SK-N-SH (cell line): ENCODE results near the gene RCCD1. TPM values are rescaled to one million over a fixed set of nuclear protein-coding genes. Genes with fewer than 3 reads are reported as not detected.

ENCODE experiments used
- CTCF ChIA-PET: fragments of 300-600, 350-600 bp; formaldehyde crosslinking; extraction: SDS; loops from one replicate; lab custom pipeline; 2021; lab: Yijun Ruan, JAX
- POLR2A ChIA-PET: fragments of 350-600 bp; sonication (Branson Sonifier 250); formaldehyde crosslinking; extraction: SDS; loops from one replicate; lab custom pipeline; 2020; ENCODE audit warnings: antibody characterized with exemption, inconsistent platforms; lab: Yijun Ruan, JAX
- DNase-seq: peaks from one replicate; pipeline ENCODE4 v3.0.0; 2012
- H2AFZ ChIP-seq: fragments of 200-600 bp; sonication (generic); 2 replicates; pipeline ENCODE4 v1.8.1; 2016; ENCODE audit warnings: antibody characterized with exemption, mild to moderate bottlenecking, low read depth
- H3F3A ChIP-seq: fragments of 200-600 bp; sonication (generic); replicated peaks from 2 replicates; pipeline ENCODE3; 2016; ENCODE audit warnings: antibody characterized with exemption, mild to moderate bottlenecking; ENCODE audit not compliant: insufficient read depth
- H3K27ac ChIP-seq, 2 experiments: fragments of 200-500 bp in 1 of 2; fragments of 200-600 bp in 1 of 2; sonication (Bioruptor generic) in 1 of 2; sonication (generic), shearing (Covaris generic) in 1 of 2; 2 replicates each; pipeline versions ENCODE4 v1.5.1 to v1.6.1; 2014 to 2016; ENCODE audit warnings: low read depth in 2 of 2, inconsistent platforms in 1 of 2, low read length in 1 of 2, mild to moderate bottlenecking in 1 of 2, mixed read lengths in 1 of 2
- H3K27me3 ChIP-seq: fragments of 200-600 bp; sonication (generic), shearing (Covaris generic); 2 replicates; pipeline ENCODE4 v1.6.1; 2016; ENCODE audit warnings: mixed run types; ENCODE audit not compliant: insufficient read depth
- H3K36me3 ChIP-seq, 2 experiments: fragments of 200-500 bp in 1 of 2; fragments of 200-600 bp in 1 of 2; sonication (Bioruptor generic) in 1 of 2; sonication (generic) in 1 of 2; replicated peaks in 1 of 2; 2 replicates each; pipeline versions ENCODE3 to v1.5.1; 2014 to 2016; ENCODE audit warnings: low read length in 1 of 2, mild to moderate bottlenecking in 1 of 2; ENCODE audit not compliant: insufficient read depth in 2 of 2, control insufficient read depth in 1 of 2
- H3K4me1 ChIP-seq, 2 experiments: fragments of 200-500 bp in 1 of 2; fragments of 200-600 bp in 1 of 2; sonication (Bioruptor generic) in 1 of 2; sonication (generic), shearing (Covaris generic) in 1 of 2; 2 replicates each; pipeline versions ENCODE4 v1.5.1 to v1.6.1; 2014 to 2016; ENCODE audit warnings: low read depth in 1 of 2, low read length in 1 of 2, mixed run types in 1 of 2; ENCODE audit not compliant: insufficient read depth in 2 of 2, control insufficient read depth in 1 of 2
- H3K4me2 ChIP-seq: fragments of 200-600 bp; sonication (generic), shearing (Covaris generic); 2 replicates; pipeline ENCODE4 v1.6.1; 2017; ENCODE audit warnings: mixed run types
- H3K4me3 ChIP-seq, 2 experiments: fragments of 200-500 bp in 1 of 2; fragments of 200-600 bp in 1 of 2; sonication (Bioruptor generic) in 1 of 2; sonication (generic), shearing (Covaris generic) in 1 of 2; 2 replicates each; pipeline versions ENCODE4 v1.5.1 to v1.8.1; 2014 to 2016; ENCODE audit warnings: low read depth in 2 of 2, inconsistent platforms in 1 of 2, low read length in 1 of 2, mild to moderate bottlenecking in 1 of 2, mixed read lengths in 1 of 2, moderate library complexity in 1 of 2
- H3K79me2 ChIP-seq: fragments of 200-600 bp; sonication (generic); 2 replicates; pipeline ENCODE4 v1.8.1; 2017; ENCODE audit warnings: mild to moderate bottlenecking; ENCODE audit not compliant: insufficient read depth
- H3K9ac ChIP-seq: fragments of 200-600 bp; sonication (generic); 2 replicates; pipeline ENCODE4 v1.6.1; 2017; ENCODE audit warnings: mixed run types
- H3K9me2 ChIP-seq: fragments of 200-600 bp; sonication (generic); 2 replicates; pipeline ENCODE4 v1.6.1; 2017; ENCODE audit warnings: mixed run types
- H3K9me3 ChIP-seq: fragments of 200-600 bp; sonication (generic); 2 replicates; pipeline ENCODE4 v1.6.1; 2017; ENCODE audit warnings: mixed run types, mild to moderate bottlenecking, moderate library complexity
- H4K20me1 ChIP-seq: fragments of 200-600 bp; sonication (generic); 2 replicates; pipeline ENCODE4 v1.6.1; 2017; ENCODE audit warnings: mild to moderate bottlenecking, mixed run types; ENCODE audit not compliant: insufficient read depth
- EP300 ChIP-seq, 2 experiments: IDR thresholded peaks; 2 replicates each; pipeline versions ENCODE4 v1.4.0 to v1.6.1; 2012; ENCODE audit warnings: borderline replicate concordance in 1 of 2, low read depth in 1 of 2, low read length in 1 of 2
- FOSL2 ChIP-seq: IDR thresholded peaks from 2 replicates; pipeline ENCODE4 v1.4.0; 2012; ENCODE audit warnings: low read depth, mild to moderate bottlenecking, moderate library complexity, borderline replicate concordance
- FOXJ3 ChIP-seq: sonication (generic); formaldehyde crosslinking; IDR thresholded peaks from 2 replicates; pipeline ENCODE4 v1.5.1; 2020; ENCODE audit warnings: mild to moderate bottlenecking, missing genetic modification reagents
- MXI1 ChIP-seq: IDR thresholded peaks from 2 replicates; pipeline ENCODE4 v1.6.1; 2012; ENCODE audit warnings: mild to moderate bottlenecking, low read depth, low read length, improper control_type of control experiment
- RCOR1 ChIP-seq: fragments of 150-350 bp; IDR thresholded peaks from 2 replicates; pipeline ENCODE4 v1.6.1; 2017; ENCODE audit warnings: antibody characterized with exemption, low read length
- RXRA ChIP-seq: IDR thresholded peaks from 2 replicates; pipeline ENCODE4 v1.4.0; 2012; ENCODE audit warnings: low read depth, mild to moderate bottlenecking, borderline replicate concordance
- SIN3A ChIP-seq: IDR thresholded peaks from 2 replicates; pipeline ENCODE4 v1.6.1; 2012; ENCODE audit warnings: low read depth, mild to moderate bottlenecking, low read length, moderate library complexity, borderline replicate concordance
- YY1 ChIP-seq: IDR thresholded peaks from 2 replicates; pipeline ENCODE4 v1.4.0; 2012; ENCODE audit warnings: low read depth, mild to moderate bottlenecking
- WGBS: methylation state at CpG from one replicate; pipeline ENCODE4 v1.1.6; 2017; ENCODE audit warnings: low lambda C conversion rate; 5-methylcytosine and 5-hydroxymethylcytosine counted together
- polyA plus RNA-seq, 3 experiments: library from polyadenylated mRNA; depleted of rRNA; stranded (reverse); fragments of >200 nt; gene quantifications; 2 replicates each; pipeline ENCODE4 v1.2.3, GENCODE V29; 2012
- TF ChIP-seq, protein P1 (sequence below): IDR thresholded peaks from 2 replicates; pipeline ENCODE4 v1.6.1; 2012; ENCODE audit warnings: mild to moderate bottlenecking, low read depth, low read length, moderate library complexity
- TF ChIP-seq, protein P2 (sequence below): IDR thresholded peaks from 2 replicates; pipeline ENCODE4 v1.4.0; 2012; ENCODE audit warnings: low read depth
- TF ChIP-seq, protein P3 (sequence below): IDR thresholded peaks from 2 replicates; pipeline ENCODE4 v1.4.0; 2012; ENCODE audit warnings: low read depth, borderline replicate concordance
- TF ChIP-seq, protein P4 (sequence below): fragments of 150-350 bp; IDR thresholded peaks from 2 replicates; pipeline ENCODE4 v1.6.1; 2017; ENCODE audit warnings: antibody characterized with exemption, low read length, low read depth, borderline replicate concordance

RCCD1 gene
- polyA plus RNA-seq, 1 of the 3 experiments (the other 2 are of a cell fraction) = 21.2 TPM

DNA sequence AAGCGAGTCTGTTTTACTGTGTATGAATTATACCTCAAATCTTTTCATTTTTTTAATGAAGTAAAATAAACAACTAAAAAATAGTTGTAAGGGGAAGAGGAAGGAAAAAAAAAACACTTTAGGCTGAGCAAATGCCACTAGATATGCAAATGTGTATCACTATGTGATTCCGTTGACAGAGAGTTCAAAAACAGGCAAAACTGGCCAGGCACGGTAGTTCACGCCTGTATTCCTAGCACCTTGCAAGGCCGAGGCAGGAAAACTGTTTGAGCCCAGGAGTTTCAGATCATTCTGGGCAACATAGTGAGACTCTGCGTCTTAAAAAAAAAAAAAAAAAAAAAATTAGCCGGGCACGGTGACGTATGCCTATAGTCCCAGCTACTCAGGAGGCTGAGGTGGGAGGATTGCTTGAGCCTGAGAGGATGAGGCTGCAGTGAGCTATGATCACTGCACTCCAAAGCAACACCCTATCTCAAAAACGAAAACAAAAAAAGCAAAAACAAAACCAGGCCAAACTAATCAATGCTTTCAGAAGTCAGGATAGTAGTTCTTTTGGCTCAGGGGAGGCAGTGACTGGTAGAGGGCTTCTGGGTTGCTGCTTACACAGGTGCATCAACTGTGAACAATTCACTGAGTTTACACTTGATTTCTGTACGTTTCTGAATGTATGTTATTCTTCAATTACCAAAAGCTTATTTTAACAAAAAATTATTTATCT lies 32.3 kb downstream of the RCCD1 start:
- WGBS = 93% methylated on average over 11 of the region's 11 CpGs
- no peaks in the 10 kb centered on the region for H3K9me3 ChIP-seq
- no peak overlapping the region for H3K9ac ChIP-seq
- H3K4me1 ChIP-seq = peaks cover 6 to 11% of the 10 kb centered on the region in 2 experiments
- no peaks in the 10 kb centered on the region for H3K9me2 ChIP-seq
- TF ChIP-seq MXI1 (no peak), SIN3A (no peak), YY1 (no peak), RCOR1 (no peak), EP300 (IDR thresholded peaks at IDR 0.05; ENCODE audit: borderline replicate concordance in 1 of 2, low read depth in 1 of 2, low read length in 1 of 2) (no peak)
- TF ChIP-seq, protein P1, sequence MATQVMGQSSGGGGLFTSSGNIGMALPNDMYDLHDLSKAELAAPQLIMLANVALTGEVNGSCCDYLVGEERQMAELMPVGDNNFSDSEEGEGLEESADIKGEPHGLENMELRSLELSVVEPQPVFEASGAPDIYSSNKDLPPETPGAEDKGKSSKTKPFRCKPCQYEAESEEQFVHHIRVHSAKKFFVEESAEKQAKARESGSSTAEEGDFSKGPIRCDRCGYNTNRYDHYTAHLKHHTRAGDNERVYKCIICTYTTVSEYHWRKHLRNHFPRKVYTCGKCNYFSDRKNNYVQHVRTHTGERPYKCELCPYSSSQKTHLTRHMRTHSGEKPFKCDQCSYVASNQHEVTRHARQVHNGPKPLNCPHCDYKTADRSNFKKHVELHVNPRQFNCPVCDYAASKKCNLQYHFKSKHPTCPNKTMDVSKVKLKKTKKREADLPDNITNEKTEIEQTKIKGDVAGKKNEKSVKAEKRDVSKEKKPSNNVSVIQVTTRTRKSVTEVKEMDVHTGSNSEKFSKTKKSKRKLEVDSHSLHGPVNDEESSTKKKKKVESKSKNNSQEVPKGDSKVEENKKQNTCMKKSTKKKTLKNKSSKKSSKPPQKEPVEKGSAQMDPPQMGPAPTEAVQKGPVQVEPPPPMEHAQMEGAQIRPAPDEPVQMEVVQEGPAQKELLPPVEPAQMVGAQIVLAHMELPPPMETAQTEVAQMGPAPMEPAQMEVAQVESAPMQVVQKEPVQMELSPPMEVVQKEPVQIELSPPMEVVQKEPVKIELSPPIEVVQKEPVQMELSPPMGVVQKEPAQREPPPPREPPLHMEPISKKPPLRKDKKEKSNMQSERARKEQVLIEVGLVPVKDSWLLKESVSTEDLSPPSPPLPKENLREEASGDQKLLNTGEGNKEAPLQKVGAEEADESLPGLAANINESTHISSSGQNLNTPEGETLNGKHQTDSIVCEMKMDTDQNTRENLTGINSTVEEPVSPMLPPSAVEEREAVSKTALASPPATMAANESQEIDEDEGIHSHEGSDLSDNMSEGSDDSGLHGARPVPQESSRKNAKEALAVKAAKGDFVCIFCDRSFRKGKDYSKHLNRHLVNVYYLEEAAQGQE = no peak
- TF ChIP-seq, protein P2, sequence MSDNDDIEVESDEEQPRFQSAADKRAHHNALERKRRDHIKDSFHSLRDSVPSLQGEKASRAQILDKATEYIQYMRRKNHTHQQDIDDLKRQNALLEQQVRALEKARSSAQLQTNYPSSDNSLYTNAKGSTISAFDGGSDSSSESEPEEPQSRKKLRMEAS = no peak
- no peaks in the 10 kb centered on the region for H3K27me3 ChIP-seq
- no peak overlapping the region for H3K27ac ChIP-seq
- no peak overlapping the region for H3K4me3 ChIP-seq
- H4K20me1 ChIP-seq = peaks cover 12% of the 10 kb centered on the region; the same call in 1 of the 2 replicates
- ChIA-PET CTCF (interaction anchor here (1.6 to 4.2 kb wide), 4 partner anchors 8 to 63 kb away, joined by 4 to 19 read pairs (median 12); partner anchors contain the start of gene HDDC3), POLR2A (no interaction called here)
- peaks cover 7 to 8% of the 10 kb centered on the region in 2 experiments for H3K36me3 ChIP-seq
- H3K4me2 ChIP-seq = 0 out of 2 replicates have a peak overlapping the region, but pooled peaks have one; percentile 72
- no peak for DNase-seq
- peak overlapping the region; percentile 73; the same call in 1 of the 2 replicates for H2AFZ ChIP-seq
- H3K79me2 ChIP-seq = peaks cover 99% of the 10 kb centered on the region
- no peaks in the 10 kb centered on the region for H3F3A ChIP-seq

DNA sequence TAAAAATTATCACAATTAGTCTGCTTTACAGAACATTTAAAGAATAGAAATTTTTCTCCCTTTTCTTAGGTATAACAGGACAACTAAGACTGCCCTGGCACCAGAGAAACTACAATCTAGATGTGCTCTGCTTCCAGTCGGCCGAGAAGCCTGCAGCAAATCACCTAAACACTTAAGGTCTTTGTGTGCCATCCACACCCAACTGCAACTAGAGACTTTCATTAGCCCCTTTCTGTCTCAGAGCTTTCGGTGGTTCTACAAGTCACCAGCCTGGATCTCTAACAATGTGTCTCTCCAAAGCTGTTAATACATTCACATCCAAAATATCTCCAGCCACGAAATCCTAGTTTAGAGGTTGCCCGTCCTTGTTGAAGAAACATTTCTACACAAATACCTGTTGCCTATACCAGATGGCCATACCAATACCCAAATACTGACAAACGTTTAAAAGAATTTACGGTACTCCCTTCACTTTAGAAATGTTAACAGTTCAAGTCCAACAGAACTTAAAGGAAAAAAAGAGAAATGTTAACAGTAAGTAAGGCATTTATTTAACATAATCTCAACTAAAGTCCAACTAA lies 33.0 kb downstream of the RCCD1 start:
- peaks cover 4 to 6% of the 10 kb centered on the region in 2 experiments for H3K36me3 ChIP-seq
- peaks cover 100% of the 10 kb centered on the region for H3K79me2 ChIP-seq
- POLR2A ChIA-PET = interaction anchor here (1.0 kb wide), 1 partner anchor 31 kb away, joined by 4 read pairs; no protein-coding TSS in a partner anchor
- peak overlapping the region; percentile 72 for H3K4me2 ChIP-seq
- DNase-seq = no peak
- H3K4me1 ChIP-seq = peaks cover 6 to 11% of the 10 kb centered on the region in 2 experiments
- H4K20me1 ChIP-seq = peaks cover 12% of the 10 kb centered on the region; the same call in 1 of the 2 replicates
- peak overlapping the region in 1 of 2 experiments; percentile 9; a peak in 1 of 4 replicates for H3K4me3 ChIP-seq
- H3K27ac ChIP-seq = peak overlapping the region in 1 of 2 experiments; percentile 64; a peak in 3 of 4 replicates
- H2AFZ ChIP-seq = peak overlapping the region; percentile 73
- H3F3A ChIP-seq = peaks cover 2% of the 10 kb centered on the region
- no peaks in the 10 kb centered on the region for H3K27me3 ChIP-seq
- no peaks in the 10 kb centered on the region for H3K9me3 ChIP-seq
- CTCF ChIA-PET = interaction anchor here (1.3 to 4.2 kb wide), 4 partner anchors 8 to 55 kb away, joined by 3 to 19 read pairs (median 12); partner anchors contain the start of gene HDDC3
- H3K9ac ChIP-seq = no peak overlapping the region; the same call in 1 of the 2 replicates
- H3K9me2 ChIP-seq = no peaks in the 10 kb centered on the region
- 90% methylated on average over 7 of the region's 7 CpGs for WGBS
- TF ChIP-seq RXRA = no peak
- TF ChIP-seq, protein P3, sequence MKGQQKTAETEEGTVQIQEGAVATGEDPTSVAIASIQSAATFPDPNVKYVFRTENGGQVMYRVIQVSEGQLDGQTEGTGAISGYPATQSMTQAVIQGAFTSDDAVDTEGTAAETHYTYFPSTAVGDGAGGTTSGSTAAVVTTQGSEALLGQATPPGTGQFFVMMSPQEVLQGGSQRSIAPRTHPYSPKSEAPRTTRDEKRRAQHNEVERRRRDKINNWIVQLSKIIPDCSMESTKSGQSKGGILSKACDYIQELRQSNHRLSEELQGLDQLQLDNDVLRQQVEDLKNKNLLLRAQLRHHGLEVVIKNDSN = no peak
- TF ChIP-seq, protein P1 = no peak
- no peak for TF ChIP-seq FOSL2
- TF ChIP-seq, protein P4, sequence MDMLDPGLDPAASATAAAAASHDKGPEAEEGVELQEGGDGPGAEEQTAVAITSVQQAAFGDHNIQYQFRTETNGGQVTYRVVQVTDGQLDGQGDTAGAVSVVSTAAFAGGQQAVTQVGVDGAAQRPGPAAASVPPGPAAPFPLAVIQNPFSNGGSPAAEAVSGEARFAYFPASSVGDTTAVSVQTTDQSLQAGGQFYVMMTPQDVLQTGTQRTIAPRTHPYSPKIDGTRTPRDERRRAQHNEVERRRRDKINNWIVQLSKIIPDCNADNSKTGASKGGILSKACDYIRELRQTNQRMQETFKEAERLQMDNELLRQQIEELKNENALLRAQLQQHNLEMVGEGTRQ = no peak
- TF ChIP-seq FOXJ3 (CRISPR knock-in tag) = no peak
